ENCODE measurements around the gene UCKL1.

Gene UCKL1

GRCh38 chr20:63929071-63929470 is 27.1 kb downstream of the UCKL1 start:
- no peaks in the 10 kb centered on the region for H4K20me1 ChIP-seq (ENCODE audit: control insufficient read depth, insufficient read depth, low read depth, low read length)
- peaks cover 26% of the 10 kb centered on the region for H3K79me2 ChIP-seq (ENCODE audit: control insufficient read depth, low read length)
- no peak for TF ChIP-seq CTCF (IDR thresholded peaks at IDR 0.05; ENCODE audit: low read depth, low read length, poor library complexity, severe bottlenecking)
- no peak for TF ChIP-seq EZH2phosphoT487 (IDR thresholded peaks at IDR 0.05; ENCODE audit: borderline replicate concordance, low read length)
- no peak overlapping the region for H3K4me2 ChIP-seq (ENCODE audit: low read length)
- H3K9me3 ChIP-seq (ENCODE audit: control insufficient read depth, insufficient read depth, low read length) = no peaks in the 10 kb centered on the region
- no peaks in the 10 kb centered on the region for H3K4me1 ChIP-seq (ENCODE audit: control insufficient read depth, low read length)
- no peak overlapping the region for H3K27ac ChIP-seq (ENCODE audit: low read depth, low read length)
- no peaks in the 10 kb centered on the region for H3K9me2 ChIP-seq (replicated peaks; ENCODE audit: control insufficient read depth, low read length)
- no peaks in the 10 kb centered on the region for H3F3A ChIP-seq (ENCODE audit: control insufficient read depth, insufficient read depth)
- H3K36me3 ChIP-seq (ENCODE audit: control insufficient read depth, low read length) = peaks cover 64% of the 10 kb centered on the region
- no peaks in the 10 kb centered on the region for H3K27me3 ChIP-seq (ENCODE audit: control insufficient read depth, low read length)
- no peak overlapping the region for H3K4me3 ChIP-seq (ENCODE audit: low read length)

- TF ChIP-seq CTCF (IDR thresholded peaks at IDR 0.05; ENCODE audit: low read depth, low read length, poor library complexity, severe bottlenecking) (no peak), EZH2phosphoT487 (IDR thresholded peaks at IDR 0.05; ENCODE audit: borderline replicate concordance, low read length) (no peak)
- Histone ChIP-seq H4K20me1 (ENCODE audit: control insufficient read depth, insufficient read depth, low read depth, low read length) (no peaks in the 10 kb centered on the region), H3K36me3 (ENCODE audit: control insufficient read depth, low read length) (peaks cover 42% of the 10 kb centered on the region), H3K27ac (ENCODE audit: low read depth, low read length) (no peak overlapping the region), H3K9me2 (replicated peaks; ENCODE audit: control insufficient read depth, low read length) (no peaks in the 10 kb centered on the region), H3K9me3 (ENCODE audit: control insufficient read depth, insufficient read depth, low read length) (no peaks in the 10 kb centered on the region), H3K4me1 (ENCODE audit: control insufficient read depth, low read length) (no peaks in the 10 kb centered on the region), H3K27me3 (ENCODE audit: control insufficient read depth, low read length) (no peaks in the 10 kb centered on the region), H3F3A (ENCODE audit: control insufficient read depth, insufficient read depth) (no peaks in the 10 kb centered on the region), H3K4me3 (ENCODE audit: low read length) (no peak overlapping the region), H3K4me2 (ENCODE audit: low read length) (no peak overlapping the region), H3K79me2 (ENCODE audit: control insufficient read depth, low read length) (peaks cover 42% of the 10 kb centered on the region)
These were observed 29.9 kb downstream of the UCKL1 start for GRCh38 chr20:63926298-63926697.

GRCh38 chr20:63924241-63924640 is 32.0 kb downstream of the UCKL1 start:
- Histone ChIP-seq H3K4me2 (ENCODE audit: low read length) (no peak overlapping the region), H3K27ac (ENCODE audit: low read depth, low read length) (no peak overlapping the region), H3K79me2 (ENCODE audit: control insufficient read depth, low read length) (peaks cover 51% of the 10 kb centered on the region), H3F3A (ENCODE audit: control insufficient read depth, insufficient read depth) (no peaks in the 10 kb centered on the region), H3K36me3 (ENCODE audit: control insufficient read depth, low read length) (peaks cover 30% of the 10 kb centered on the region), H3K4me1 (ENCODE audit: control insufficient read depth, low read length) (no peaks in the 10 kb centered on the region), H3K9me2 (replicated peaks; ENCODE audit: control insufficient read depth, low read length) (no peaks in the 10 kb centered on the region), H3K9me3 (ENCODE audit: control insufficient read depth, insufficient read depth, low read length) (no peaks in the 10 kb centered on the region), H4K20me1 (ENCODE audit: control insufficient read depth, insufficient read depth, low read depth, low read length) (no peaks in the 10 kb centered on the region), H3K27me3 (ENCODE audit: control insufficient read depth, low read length) (no peaks in the 10 kb centered on the region), H3K4me3 (ENCODE audit: low read length) (no peak overlapping the region)
- TF ChIP-seq EZH2phosphoT487 (IDR thresholded peaks at IDR 0.05; ENCODE audit: borderline replicate concordance, low read length) (no peak), CTCF (IDR thresholded peaks at IDR 0.05; ENCODE audit: low read depth, low read length, poor library complexity, severe bottlenecking) (no peak)

GRCh38 chr20:63923651-63924050 is 32.6 kb downstream of the UCKL1 start:
- no peaks in the 10 kb centered on the region for H3K9me2 ChIP-seq (replicated peaks; ENCODE audit: control insufficient read depth, low read length)
- no peaks in the 10 kb centered on the region for H4K20me1 ChIP-seq (ENCODE audit: control insufficient read depth, insufficient read depth, low read depth, low read length)
- peaks cover 27% of the 10 kb centered on the region for H3K36me3 ChIP-seq (ENCODE audit: control insufficient read depth, low read length)
- H3K9me3 ChIP-seq (ENCODE audit: control insufficient read depth, insufficient read depth, low read length) = no peaks in the 10 kb centered on the region
- H3K27me3 ChIP-seq (ENCODE audit: control insufficient read depth, low read length) = no peaks in the 10 kb centered on the region
- no peak overlapping the region for H3K27ac ChIP-seq (ENCODE audit: low read depth, low read length)
- no peak for TF ChIP-seq EZH2phosphoT487 (IDR thresholded peaks at IDR 0.05; ENCODE audit: borderline replicate concordance, low read length)
- TF ChIP-seq CTCF (IDR thresholded peaks at IDR 0.05; ENCODE audit: low read depth, low read length, poor library complexity, severe bottlenecking) = no peak
- no peak overlapping the region for H3K4me2 ChIP-seq (ENCODE audit: low read length)
- peaks cover 1% of the 10 kb centered on the region for H3K4me1 ChIP-seq (ENCODE audit: control insufficient read depth, low read length)
- H3K4me3 ChIP-seq (ENCODE audit: low read length) = no peak overlapping the region
- peaks cover 57% of the 10 kb centered on the region for H3K79me2 ChIP-seq (ENCODE audit: control insufficient read depth, low read length)
- no peaks in the 10 kb centered on the region for H3F3A ChIP-seq (ENCODE audit: control insufficient read depth, insufficient read depth)

Measured in DOHH2 (cell line).